HG03457 (cell line): Measurements from ENCODE around the gene ITPR1.
"Not testable (repeated sequence)": the region's sequence is repeated elsewhere in the genome, so short reads cannot be mapped to it uniquely, and the experiment has no call there.

Experiments used
- ATAC-seq: cut with Tn5 transposase; IDR thresholded peaks from one replicate; pipeline ENCODE4 v1.9.1; 2021; ENCODE audit warnings: moderate number of reproducible peaks; ENCODE audit not compliant: unreplicated experiment

Gene ITPR1

GRCh38 chr3:4588466-4588865 lies 95.3 kb downstream of the ITPR1 start:
- no peak for ATAC-seq

DNA sequence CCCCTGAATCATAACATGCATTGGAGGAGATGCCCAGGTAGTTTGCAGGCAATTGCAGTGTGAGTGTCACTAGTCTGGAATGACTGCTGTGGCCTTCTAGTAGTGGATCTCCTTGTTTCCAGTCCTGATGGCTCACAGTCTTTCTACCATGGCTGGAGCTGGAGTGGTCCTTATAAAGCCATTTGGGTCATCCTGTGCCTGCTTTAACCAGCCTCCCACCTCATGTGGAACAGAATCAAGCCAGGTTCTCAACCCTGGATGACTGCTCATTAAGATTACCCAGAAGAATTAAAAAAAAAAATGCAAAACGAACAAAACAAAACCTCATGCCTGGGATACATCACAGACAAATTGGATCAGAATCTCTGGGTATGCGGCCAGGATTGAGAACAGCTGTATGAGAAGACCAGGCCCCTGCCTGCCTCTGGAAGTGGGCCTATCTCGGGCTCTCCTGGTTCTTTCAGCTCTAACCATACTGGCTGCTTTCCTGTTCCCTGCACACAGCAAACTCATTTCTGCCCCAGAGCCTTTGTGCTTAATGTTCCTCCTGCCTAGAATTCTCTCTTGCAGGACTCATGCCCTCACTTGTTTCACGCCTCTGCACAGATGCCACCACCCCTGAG lies 96.4 kb downstream of the ITPR1 start:
- no peak for ATAC-seq

GRCh38 chr3:4590849-4591248 lies 97.7 kb downstream of the ITPR1 start:
- not testable (repeated sequence) for ATAC-seq

- ATAC-seq: no peak
These were observed 98.5 kb downstream of the ITPR1 start for GRCh38 chr3:4591669-4592068.

DNA sequence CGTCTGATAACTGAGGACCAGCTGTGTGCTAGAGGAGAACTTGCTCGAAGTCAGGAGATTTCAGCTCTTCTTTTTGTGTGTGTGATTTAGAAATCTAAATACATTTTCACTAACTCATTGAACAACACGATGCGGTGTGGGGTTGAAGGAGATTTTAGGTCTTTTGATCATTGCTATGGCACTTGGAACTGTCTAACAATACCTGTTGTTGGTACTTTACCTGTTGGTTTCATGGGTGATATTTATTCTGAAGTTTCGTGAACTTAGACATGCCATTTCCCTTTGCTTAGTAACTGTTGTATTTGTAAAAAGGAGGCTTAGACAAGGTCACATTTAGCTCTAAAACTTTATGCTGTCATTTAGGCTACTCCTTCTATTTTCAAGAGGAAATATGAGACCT lies 99.9 kb downstream of the ITPR1 start:
- ATAC-seq: no peak

- ATAC-seq: no peak
These were observed 102.6 kb downstream of the ITPR1 start for GRCh38 chr3:4595710-4596113.

DNA sequence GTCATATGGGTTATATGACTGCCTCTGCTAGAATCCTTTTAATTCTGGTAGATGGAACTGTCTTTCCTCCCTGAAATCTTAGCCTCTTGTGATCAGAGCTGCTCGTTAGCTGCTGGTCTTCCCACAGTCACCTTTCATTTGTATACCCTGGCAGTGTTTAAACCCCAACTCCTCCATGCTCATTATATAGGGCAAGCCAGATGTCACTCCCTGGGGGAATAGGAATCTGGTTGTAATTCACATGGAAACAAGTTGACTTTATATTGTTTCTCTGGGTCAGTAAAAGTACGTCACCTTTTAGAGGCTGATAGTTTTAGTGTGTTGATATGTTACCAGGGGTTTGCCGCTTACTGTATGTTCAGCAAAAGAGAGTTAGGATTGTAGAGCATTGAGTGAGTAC lies 103.5 kb downstream of the ITPR1 start:
- ATAC-seq: no peak

GRCh38 chr3:4597208-4597985 lies 104.2 kb downstream of the ITPR1 start:
- ATAC-seq: no peak

DNA sequence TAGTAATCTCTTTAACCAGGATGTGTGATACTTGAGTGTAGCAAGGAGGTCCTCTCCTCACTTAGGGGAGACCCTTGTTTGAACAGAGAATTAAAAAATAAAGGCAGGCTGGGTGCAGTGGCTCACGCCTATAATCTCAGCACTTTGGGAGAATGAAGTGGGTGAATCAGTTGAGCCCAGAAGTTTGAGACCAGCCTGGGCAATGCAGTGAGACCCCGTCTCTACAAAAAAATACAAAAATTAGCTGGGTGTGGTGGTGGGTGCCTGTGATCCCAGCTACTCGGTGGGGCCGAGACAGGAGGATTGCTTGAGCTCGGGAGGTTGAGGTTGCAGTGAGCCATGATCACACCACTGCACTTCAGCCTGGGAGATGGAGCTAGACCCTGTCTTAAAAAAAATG lies 105.1 kb downstream of the ITPR1 start:
- ATAC-seq: not testable (repeated sequence)

GRCh38 chr3:4599612-4600011 lies 106.5 kb downstream of the ITPR1 start:
- ATAC-seq: no peak

GRCh38 chr3:4600493-4600892 lies 107.3 kb downstream of the ITPR1 start:
- no peak for ATAC-seq

- no peak for ATAC-seq
These were observed 108.7 kb downstream of the ITPR1 start for GRCh38 chr3:4601892-4602291.

DNA sequence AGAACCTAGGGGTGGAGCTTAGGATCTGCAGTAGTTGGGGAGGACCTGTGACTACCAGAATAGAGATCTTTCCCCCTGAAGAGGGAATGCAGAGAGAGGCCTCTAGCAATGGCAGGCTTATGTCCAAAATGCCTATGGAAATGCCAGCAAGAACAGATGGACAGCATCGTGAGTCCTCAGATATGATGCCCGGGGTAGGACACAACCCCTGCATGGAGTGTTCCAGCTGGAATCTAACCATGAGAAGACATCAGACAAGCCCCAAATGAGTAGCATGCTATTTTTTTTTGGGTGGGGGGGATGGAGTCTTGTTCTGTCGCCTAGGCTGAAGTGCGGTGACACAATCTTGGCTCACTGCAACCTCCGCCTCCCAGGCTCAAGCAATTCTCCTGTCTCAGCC lies 111.5 kb downstream of the ITPR1 start:
- no peak for ATAC-seq

GRCh38 chr3:4606911-4607310 lies 113.8 kb downstream of the ITPR1 start:
- no peak for ATAC-seq

DNA sequence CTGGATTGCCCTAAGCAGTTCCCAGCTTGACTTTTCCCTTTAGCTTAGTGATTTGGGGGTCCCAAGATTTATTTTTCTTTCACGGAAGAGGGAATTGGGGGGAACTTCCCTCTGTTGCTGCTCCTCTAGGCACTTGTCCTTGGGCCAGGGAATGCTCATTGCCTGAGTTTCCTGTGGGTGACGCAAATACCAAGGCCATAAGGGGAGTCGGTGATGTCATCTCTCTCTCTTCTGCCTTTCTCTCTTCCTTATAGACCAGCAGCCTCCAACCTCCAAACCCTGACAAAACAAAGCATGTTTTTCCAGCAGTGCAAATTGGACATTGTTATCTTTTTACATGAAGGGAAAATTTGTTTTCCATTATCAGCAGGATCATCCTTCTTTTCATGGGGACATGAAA lies 120.2 kb downstream of the ITPR1 start:
- ATAC-seq: no peak

DNA sequence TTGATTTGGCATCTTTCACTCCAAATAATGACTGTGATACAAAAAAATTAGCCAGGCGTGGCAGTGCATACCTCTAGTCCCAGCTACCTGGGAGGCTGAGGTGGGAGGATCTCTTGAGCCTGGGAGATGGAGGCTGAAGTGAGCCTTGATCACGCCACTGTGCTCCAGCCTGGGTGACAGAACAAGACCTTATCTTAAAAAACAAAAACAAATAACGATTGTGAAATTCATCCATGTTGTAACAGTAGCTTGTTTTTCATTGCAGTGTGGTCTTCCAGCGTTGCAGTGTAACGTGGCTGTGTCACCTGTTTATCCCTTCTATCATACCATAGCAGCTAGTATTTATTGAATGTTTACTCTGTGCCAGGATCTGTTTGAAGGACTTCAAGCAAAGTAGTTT lies 120.9 kb downstream of the ITPR1 start:
- no peak for ATAC-seq

DNA sequence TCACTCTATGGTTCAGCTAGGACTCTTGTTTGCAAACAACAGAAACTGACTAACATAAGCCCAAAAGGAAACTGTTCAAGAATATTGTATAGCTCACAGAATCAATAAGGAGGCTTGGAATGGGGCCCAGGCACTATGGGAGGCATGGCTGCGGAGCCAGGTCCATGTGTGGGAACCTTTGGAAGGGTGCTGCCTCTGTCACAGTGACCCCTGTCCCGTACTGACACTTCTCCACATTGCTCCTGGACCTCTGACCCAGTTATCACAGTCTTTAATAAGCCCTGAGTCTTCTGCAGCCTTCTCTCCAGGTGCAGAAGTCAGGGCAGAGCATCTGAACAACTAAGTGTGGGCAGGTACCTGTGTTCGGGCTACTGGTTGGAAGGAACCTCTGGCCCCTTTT lies 121.8 kb downstream of the ITPR1 start:
- ATAC-seq: no peak

DNA sequence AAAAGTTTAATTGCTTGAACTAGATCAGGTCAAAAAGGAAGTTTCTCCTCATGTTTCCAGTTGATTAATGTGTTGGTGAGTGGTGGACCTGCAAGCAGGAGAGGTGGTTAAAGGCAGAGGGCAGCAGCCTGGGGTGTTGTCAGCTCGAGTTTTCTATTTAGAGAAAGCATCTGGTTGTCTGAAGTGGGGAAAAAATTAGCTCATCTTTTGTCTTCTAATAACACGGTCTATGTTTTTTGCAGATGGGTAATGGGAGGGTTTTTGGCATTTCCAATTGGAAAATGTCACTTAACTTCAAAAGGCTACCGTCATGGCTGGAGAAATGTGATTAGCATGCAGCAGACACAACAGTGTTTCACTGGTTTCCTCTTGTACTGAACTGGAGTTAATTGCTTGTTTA lies 122.6 kb downstream of the ITPR1 start:
- no peak for ATAC-seq

- ATAC-seq: no peak
These were observed 130.4 kb downstream of the ITPR1 start for GRCh38 chr3:4623421-4623999.

- no peak for ATAC-seq
These were observed 134.7 kb downstream of the ITPR1 start for GRCh38 chr3:4627651-4628375.

GRCh38 chr3:4629095-4630007 lies 136.2 kb downstream of the ITPR1 start:
- no peak for ATAC-seq
